Smooth muscle cell (in vitro differentiated cells): ENCODE measurements around the gene SATB2. TPM values are rescaled to one million over a fixed set of nuclear protein-coding genes. Genes with fewer than 3 reads are reported as not detected.
A peak's percentile ranks its signal among the peaks of the same experiment; 100 is the strongest.

Source experiments
- DNase-seq: peaks from one replicate; lab custom pipeline; 2025; ENCODE audit not compliant: unreplicated experiment; lab: John Stamatoyannopoulos, UW
- H2AFZ ChIP-seq: fragments of 200-600 bp; sonication (generic); 2 replicates; pipeline ENCODE4 v1.6.0; 2016; ENCODE audit warnings: antibody characterized with exemption, low read depth, mild to moderate bottlenecking
- H3F3A ChIP-seq: fragments of 200-600 bp; sonication (generic); 2 replicates; pipeline ENCODE4 v1.6.0; 2017; ENCODE audit warnings: antibody characterized with exemption, low read depth
- H3K27ac ChIP-seq: fragments of 200-600 bp; sonication (generic); 2 replicates; pipeline ENCODE4 v1.5.1; 2016; ENCODE audit warnings: low read depth, mild to moderate bottlenecking
- H3K27me3 ChIP-seq: fragments of 200-600 bp; sonication (generic); 2 replicates; pipeline ENCODE4 v1.6.1; 2016; ENCODE audit warnings: low read depth, mild to moderate bottlenecking
- H3K36me3 ChIP-seq: fragments of 200-600 bp; sonication (generic); 2 replicates; pipeline ENCODE4 v1.5.1; 2016; ENCODE audit warnings: low read depth
- H3K4me1 ChIP-seq: fragments of 200-600 bp; sonication (generic); 2 replicates; pipeline ENCODE4 v1.5.1; 2016; ENCODE audit warnings: low read depth
- H3K4me2 ChIP-seq: fragments of 200-600 bp; sonication (generic); 2 replicates; pipeline ENCODE4 v1.6.0; 2016; ENCODE audit warnings: mild to moderate bottlenecking
- H3K4me3 ChIP-seq: fragments of 200-600 bp; sonication (generic); 2 replicates; pipeline ENCODE4 v1.5.1; 2016; ENCODE audit warnings: mild to moderate bottlenecking
- H3K79me2 ChIP-seq: fragments of 200-600 bp; sonication (generic); 2 replicates; pipeline ENCODE4 v1.6.0; 2016; ENCODE audit warnings: low read depth, mild to moderate bottlenecking
- H3K9ac ChIP-seq: fragments of 200-600 bp; sonication (generic); 2 replicates; pipeline ENCODE4 v1.6.0; 2016; ENCODE audit warnings: low read depth
- H3K9me3 ChIP-seq: fragments of 200-600 bp; sonication (generic); replicated peaks from 2 replicates; pipeline ENCODE4 v1.5.1; 2016; ENCODE audit warnings: low read depth
- H4K20me1 ChIP-seq: fragments of 200-600 bp; sonication (generic); 2 replicates; pipeline ENCODE4 v1.6.0; 2016; ENCODE audit warnings: low read depth
- WGBS: methylation state at CpG from one replicate; pipeline ENCODE4 v1.1.7; 2016; ENCODE audit warnings: low lambda C conversion rate; 5-methylcytosine and 5-hydroxymethylcytosine counted together
- polyA plus RNA-seq: library from polyadenylated mRNA; unstranded; fragments of >200 nt; fragmentation: Nextera tagmentation; extraction: Ambion mirVana; gene quantifications from 2 replicates; pipeline ENCODE4 v1.2.1, GENCODE V29; 2016
- total RNA-seq: library from RNA; depleted of rRNA; stranded (reverse); fragments of >200 nt; gene quantifications from 2 replicates; pipeline ENCODE4 v1.2.3, GENCODE V29; 2014
- TF ChIP-seq, protein P1 (sequence below): fragments of 200-600 bp; sonication (generic); IDR thresholded peaks from 2 replicates; pipeline ENCODE4 v1.5.1; 2017; ENCODE audit warnings: borderline replicate concordance, mild to moderate bottlenecking, antibody characterized with exemption; ENCODE audit not compliant: insufficient read depth, poor library complexity, severe bottlenecking

SATB2 gene
- total and polyA plus RNA-seq, 2 experiments from 2014 or later = 0.73 to 12.5 TPM

DNA sequence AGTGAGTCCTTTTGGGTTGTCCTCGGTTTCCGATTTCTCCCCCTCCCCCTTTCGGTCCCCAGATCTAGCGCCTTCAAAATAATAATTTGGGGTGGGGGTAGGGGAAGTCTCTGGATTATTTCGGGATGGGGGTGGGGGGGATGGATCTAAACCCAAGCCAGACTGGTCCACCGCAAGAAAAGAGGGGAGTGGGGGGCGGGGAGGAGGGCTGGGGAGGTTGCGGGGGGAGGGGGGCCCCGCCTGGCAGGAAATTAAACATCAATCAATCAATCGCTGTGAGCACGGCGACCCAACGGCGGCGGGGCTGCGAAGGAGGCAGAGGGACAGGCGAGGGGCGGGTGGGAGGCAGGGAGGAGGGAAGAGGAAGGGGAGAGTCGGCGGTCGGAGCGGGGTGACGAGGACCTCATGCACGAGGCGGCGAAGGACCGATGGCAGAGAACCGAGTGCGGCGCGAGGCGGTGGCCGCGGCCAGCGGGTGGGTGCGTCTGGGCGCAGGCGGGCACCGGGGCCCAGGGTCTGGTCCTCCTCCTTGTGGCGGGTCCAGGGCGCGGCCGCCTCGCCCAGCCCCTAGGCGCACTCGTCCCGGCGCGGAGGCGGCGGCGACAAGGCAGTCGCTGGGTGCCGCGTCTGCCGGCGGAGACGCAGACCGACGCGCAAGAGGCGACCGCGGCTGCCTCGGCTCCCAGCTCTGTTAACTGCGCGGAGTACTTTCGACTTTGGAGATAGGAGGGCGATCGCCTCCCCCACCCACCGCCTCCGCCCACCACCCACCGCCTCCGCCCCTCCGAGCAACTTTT, 468 bp upstream of the SATB2 start:
- Histone ChIP-seq H3K9ac (no peak overlapping the region), H3K27me3 (peaks cover 74% of the 10 kb centered on the region), H3F3A (no peaks in the 10 kb centered on the region), H4K20me1 (peaks cover 14% of the 10 kb centered on the region), H2AFZ (peak overlapping the region; percentile 87), H3K36me3 (no peaks in the 10 kb centered on the region), H3K79me2 (no peaks in the 10 kb centered on the region), H3K4me2 (peak overlapping the region; percentile 91), H3K9me3 (no peaks in the 10 kb centered on the region), H3K4me3 (peak overlapping the region; percentile 71), H3K27ac (no peak overlapping the region), H3K4me1 (peaks cover 23% of the 10 kb centered on the region)
- TF ChIP-seq, protein P1, sequence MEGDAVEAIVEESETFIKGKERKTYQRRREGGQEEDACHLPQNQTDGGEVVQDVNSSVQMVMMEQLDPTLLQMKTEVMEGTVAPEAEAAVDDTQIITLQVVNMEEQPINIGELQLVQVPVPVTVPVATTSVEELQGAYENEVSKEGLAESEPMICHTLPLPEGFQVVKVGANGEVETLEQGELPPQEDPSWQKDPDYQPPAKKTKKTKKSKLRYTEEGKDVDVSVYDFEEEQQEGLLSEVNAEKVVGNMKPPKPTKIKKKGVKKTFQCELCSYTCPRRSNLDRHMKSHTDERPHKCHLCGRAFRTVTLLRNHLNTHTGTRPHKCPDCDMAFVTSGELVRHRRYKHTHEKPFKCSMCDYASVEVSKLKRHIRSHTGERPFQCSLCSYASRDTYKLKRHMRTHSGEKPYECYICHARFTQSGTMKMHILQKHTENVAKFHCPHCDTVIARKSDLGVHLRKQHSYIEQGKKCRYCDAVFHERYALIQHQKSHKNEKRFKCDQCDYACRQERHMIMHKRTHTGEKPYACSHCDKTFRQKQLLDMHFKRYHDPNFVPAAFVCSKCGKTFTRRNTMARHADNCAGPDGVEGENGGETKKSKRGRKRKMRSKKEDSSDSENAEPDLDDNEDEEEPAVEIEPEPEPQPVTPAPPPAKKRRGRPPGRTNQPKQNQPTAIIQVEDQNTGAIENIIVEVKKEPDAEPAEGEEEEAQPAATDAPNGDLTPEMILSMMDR = no peak
- WGBS = under 1% methylated on average over 37 of the region's 75 CpGs
- DNase-seq = no peak

DNA sequence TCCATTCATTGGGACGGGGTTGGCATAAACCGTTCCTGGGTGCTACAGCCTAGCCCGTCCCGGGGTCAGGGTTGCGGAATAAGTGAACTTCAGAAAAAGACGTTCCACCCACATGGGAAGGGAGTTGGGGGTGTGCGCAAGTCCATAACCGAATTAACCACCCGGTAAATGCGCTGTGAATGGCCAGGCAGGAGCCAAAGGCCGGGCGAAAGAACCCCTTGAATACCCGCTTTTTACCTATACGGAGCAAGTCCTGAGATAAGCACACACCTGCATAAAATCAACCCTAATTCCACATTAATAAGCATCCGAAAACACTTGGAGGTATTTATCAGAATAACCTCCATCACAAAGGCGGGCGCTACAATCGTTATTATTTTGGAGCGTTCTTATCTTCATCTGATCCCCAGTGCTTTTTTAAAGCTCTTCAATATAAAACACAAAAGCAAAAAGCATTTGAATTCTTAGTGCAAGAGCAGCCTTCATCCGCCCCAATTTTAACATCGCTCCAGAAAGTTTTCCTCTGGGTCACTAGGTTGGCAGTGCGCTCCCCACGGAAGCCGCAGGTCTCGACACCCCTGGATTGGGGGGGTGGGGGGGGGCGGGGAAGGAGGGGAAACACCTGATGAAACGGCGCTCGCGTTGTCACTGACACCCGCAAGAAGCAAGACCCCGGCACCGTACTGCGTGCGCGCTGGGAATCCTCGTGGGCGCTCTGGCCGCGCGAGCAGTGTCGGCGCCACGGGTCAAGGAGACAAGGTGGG, 1.2 kb downstream of the SATB2 start:
- Histone ChIP-seq H4K20me1 (peaks cover 14% of the 10 kb centered on the region), H3K4me1 (peaks cover 20% of the 10 kb centered on the region), H3K27ac (no peak overlapping the region), H3K4me2 (peak overlapping the region; percentile 91), H3K4me3 (peak overlapping the region; percentile 71), H3K9me3 (no peaks in the 10 kb centered on the region), H3K9ac (no peak overlapping the region), H3K27me3 (peaks cover 59% of the 10 kb centered on the region), H2AFZ (no peak overlapping the region), H3K79me2 (no peaks in the 10 kb centered on the region), H3F3A (no peaks in the 10 kb centered on the region), H3K36me3 (no peaks in the 10 kb centered on the region)
- under 1% methylated on average over 40 of the region's 44 CpGs for WGBS
- no peak for DNase-seq
- TF ChIP-seq, protein P1 = no peak

- peaks cover 20% of the 10 kb centered on the region for H3K4me1 ChIP-seq
- H3K4me2 ChIP-seq = peak overlapping the region; percentile 91
- H3K4me3 ChIP-seq = peak overlapping the region; percentile 71
- no peak overlapping the region for H3K9ac ChIP-seq
- H3K27me3 ChIP-seq = peaks cover 59% of the 10 kb centered on the region
- no peaks in the 10 kb centered on the region for H3F3A ChIP-seq
- H3K27ac ChIP-seq = no peak overlapping the region
- H4K20me1 ChIP-seq = peaks cover 14% of the 10 kb centered on the region
- H3K79me2 ChIP-seq = no peaks in the 10 kb centered on the region
- no peak overlapping the region for H2AFZ ChIP-seq
- no peaks in the 10 kb centered on the region for H3K9me3 ChIP-seq
- WGBS = under 1% methylated on average over 51 of the region's 55 CpGs
- TF ChIP-seq, protein P1 = no peak
- H3K36me3 ChIP-seq = no peaks in the 10 kb centered on the region
- DNase-seq = no peak
Measured at GRCh38 chr2:199455545-199456382, 2.0 kb downstream of the SATB2 start.
